AG04449 (cell line): ENCODE data around the gene CPB2.

ENCODE experiments used
- CTCF ChIA-PET: fragments of 350-600 bp; formaldehyde crosslinking; extraction: SDS; loops from one replicate; lab custom pipeline; 2021; ENCODE audit warnings: antibody characterized with exemption; lab: Yijun Ruan, JAX
- POLR2A ChIA-PET: fragments of 400-600, 350-600 bp; formaldehyde crosslinking; extraction: SDS; loops from one replicate; lab custom pipeline; 2020; ENCODE audit warnings: antibody characterized with exemption, inconsistent platforms; lab: Yijun Ruan, JAX
- DNase-seq: peaks from one replicate; pipeline ENCODE4 v3.0.0-alpha.2; 2010; ENCODE audit warnings: low read depth, low spot score
- H3K4me3 ChIP-seq: 2 replicates; pipeline ENCODE4 v1.5.1; 2011; ENCODE audit warnings: low read depth, mild to moderate bottlenecking, control low read depth, low read length
- TF ChIP-seq, protein P1 (sequence below): IDR thresholded peaks from one replicate; pipeline ENCODE4 v1.5.1; 2011; ENCODE audit warnings: mild to moderate bottlenecking, moderate library complexity, low read length, control low read depth, inconsistent platforms; ENCODE audit not compliant: insufficient read depth; ENCODE audit errors: missing control alignments

The CPB2 gene

DNA sequence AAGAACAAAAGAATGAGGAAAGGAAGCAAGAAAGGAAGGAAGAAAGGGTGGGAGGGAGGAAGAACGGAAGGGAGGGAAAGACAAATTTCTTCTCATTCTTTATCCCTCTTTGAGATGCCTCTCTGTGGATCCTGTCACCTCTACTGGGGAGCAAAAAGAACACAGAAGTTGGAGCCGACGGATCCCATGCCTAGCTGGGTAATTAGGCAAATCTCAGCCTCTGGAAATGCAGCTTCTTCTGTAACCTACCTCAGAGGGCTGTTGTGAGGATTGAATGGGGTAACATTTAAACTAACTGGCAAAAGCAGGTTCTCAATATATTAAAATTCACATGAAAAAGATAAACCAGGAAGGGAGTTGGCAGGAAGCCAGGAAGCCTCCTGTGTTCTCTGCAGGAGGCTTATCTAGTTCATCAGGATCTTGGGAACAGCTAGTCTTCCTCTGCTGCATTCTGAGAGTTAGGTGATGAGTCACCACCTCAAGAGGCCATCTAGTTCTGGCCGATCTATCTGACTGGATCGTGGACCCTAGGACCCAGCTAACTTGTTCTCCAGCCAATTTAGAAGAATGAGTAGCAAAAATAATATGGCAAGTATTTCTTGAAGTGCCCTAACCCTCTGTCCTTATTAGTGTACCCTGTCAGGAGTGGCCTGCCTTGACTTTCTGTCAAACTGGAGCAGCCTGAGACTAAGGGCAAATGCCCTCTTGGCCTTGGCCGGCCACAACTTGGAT, 15.2 kb upstream of the CPB2 start:
- no peak overlapping the region for H3K4me3 ChIP-seq
- ChIA-PET POLR2A (no interaction called here), CTCF (interaction anchor here (2.0 kb wide), 1 partner anchor 40 kb away, joined by 5 read pairs; no protein-coding TSS in a partner anchor)
- DNase-seq, result peak; percentile 12
- TF ChIP-seq, protein P1, sequence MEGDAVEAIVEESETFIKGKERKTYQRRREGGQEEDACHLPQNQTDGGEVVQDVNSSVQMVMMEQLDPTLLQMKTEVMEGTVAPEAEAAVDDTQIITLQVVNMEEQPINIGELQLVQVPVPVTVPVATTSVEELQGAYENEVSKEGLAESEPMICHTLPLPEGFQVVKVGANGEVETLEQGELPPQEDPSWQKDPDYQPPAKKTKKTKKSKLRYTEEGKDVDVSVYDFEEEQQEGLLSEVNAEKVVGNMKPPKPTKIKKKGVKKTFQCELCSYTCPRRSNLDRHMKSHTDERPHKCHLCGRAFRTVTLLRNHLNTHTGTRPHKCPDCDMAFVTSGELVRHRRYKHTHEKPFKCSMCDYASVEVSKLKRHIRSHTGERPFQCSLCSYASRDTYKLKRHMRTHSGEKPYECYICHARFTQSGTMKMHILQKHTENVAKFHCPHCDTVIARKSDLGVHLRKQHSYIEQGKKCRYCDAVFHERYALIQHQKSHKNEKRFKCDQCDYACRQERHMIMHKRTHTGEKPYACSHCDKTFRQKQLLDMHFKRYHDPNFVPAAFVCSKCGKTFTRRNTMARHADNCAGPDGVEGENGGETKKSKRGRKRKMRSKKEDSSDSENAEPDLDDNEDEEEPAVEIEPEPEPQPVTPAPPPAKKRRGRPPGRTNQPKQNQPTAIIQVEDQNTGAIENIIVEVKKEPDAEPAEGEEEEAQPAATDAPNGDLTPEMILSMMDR, result no peak

DNA sequence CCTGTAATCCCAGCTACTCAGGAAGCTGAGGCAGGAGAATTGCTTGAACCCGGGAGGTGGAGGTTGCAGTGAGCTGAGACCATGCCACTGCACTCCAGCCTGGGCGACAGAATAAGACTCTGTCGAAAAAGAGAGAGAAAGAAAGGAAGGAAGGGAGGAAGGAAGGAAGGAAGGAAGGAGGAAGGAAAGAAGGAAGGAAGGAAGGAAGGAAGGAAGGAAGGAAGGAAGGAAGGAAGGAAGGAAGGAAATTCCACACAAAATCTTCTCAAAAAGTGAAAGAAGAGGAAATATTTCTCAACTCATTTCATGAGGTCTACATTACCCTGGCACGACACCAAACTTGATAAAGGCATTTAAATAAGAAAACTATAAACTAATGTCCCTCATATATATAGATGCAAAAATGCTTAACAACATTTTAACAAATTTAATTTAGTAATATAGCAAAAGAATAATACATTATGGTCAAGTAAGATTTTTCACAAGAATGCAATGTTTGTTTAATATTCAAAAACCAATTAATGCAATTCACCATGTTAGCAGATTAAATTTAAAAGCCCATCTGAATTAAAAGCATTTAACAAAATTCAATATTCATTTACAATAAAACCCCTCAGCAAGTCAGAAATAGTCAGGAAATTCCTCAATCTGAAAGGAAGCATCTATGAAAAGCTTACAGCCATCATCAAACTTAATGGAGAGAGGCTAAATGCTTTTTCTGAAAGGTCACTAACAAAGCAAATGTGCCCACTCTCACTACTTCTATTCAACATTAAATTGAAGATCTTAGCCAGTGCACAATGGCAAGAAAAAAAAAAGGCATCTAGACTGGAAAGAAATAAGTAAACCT, 12.0 kb upstream of the CPB2 start:
- ChIA-PET POLR2A (no interaction called here), CTCF (interaction anchor here (4.6 kb wide), 1 partner anchor 10 kb away, joined by 29 read pairs; no protein-coding TSS in a partner anchor)
- no peak for DNase-seq
- no peak overlapping the region for H3K4me3 ChIP-seq
- TF ChIP-seq, protein P1, result no peak

DNA sequence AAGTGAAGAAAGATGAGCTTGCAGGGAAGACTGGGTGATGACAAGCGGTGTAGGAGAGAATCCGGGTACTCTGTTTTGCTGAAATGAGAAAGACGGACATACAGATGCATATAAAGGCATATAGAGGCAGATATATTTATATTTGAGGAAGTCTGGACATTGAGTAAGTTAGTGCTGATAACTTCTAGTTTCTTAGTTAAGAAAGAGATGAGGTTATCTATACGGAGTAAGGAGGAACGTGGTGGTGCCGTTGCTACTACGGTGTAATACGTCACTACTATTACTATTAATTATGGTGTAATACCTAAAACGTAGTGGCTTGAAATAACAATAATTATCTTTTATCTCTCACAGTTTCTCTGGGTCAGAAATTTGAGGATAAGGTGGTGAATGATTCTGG, 9.8 kb upstream of the CPB2 start:
- H3K4me3 ChIP-seq, result no peak overlapping the region

DNA sequence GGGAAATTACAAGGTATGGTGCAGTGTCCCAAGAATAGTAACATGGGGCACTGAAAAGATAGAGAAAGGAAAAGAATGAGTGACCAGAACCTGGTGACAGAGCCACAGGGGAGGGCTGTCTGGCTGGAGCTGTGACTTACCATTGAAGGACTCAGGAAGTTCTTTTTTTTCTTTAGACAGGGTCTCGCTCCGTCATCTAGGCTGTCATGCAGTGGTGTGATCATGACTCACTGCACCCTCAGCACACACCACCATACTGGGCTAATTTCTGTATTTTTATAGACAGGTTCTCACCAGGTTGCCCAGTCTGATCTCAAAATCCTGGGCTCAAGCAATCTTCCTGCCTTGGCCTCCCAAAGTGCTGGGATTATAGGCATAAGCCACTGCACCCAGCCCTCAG, 8.8 kb upstream of the CPB2 start:
- TF ChIP-seq, protein P1, result no peak
- DNase-seq, result no peak
- POLR2A ChIA-PET, result no interaction called here
- no peak overlapping the region for H3K4me3 ChIP-seq
- CTCF ChIA-PET, result interaction anchor here (1.4 kb wide), 1 partner anchor 13 kb away, joined by 6 read pairs; no protein-coding TSS in a partner anchor

More for the DNA sequence above, 9.8 kb upstream of the CPB2 start:
- ChIA-PET POLR2A (no interaction called here), CTCF (interaction anchor here (1.4 to 4.6 kb wide), 2 partner anchors 12 to 13 kb away, joined by 6 to 29 read pairs; no protein-coding TSS in a partner anchor)
- no peak for DNase-seq
- TF ChIP-seq, protein P1, result no peak

DNA sequence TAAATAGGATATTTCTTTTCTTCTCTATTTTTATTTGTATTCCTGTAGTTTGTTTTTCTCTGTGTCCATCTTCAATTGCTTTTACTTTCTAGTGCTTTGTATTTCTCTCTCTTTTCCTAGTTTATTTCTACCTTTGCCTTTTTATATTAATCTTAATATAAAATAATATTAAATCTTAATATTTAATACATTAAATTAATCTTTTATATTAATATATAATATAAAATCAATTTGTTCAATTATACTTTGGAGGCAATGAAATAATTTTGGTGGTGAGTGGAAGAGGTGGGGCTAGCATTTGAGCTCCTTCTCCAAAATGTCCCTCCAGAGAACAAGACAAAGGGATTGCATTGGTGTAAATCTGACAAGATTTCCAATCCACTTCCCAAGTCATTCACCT, 6.3 kb upstream of the CPB2 start:
- TF ChIP-seq, protein P1, result no peak
- no peak overlapping the region for H3K4me3 ChIP-seq
- DNase-seq, result no peak
- ChIA-PET CTCF (interaction anchor here (2.2 kb wide), 1 partner anchor 15 kb away, joined by 8 read pairs; no protein-coding TSS in a partner anchor), POLR2A (no interaction called here)

DNA sequence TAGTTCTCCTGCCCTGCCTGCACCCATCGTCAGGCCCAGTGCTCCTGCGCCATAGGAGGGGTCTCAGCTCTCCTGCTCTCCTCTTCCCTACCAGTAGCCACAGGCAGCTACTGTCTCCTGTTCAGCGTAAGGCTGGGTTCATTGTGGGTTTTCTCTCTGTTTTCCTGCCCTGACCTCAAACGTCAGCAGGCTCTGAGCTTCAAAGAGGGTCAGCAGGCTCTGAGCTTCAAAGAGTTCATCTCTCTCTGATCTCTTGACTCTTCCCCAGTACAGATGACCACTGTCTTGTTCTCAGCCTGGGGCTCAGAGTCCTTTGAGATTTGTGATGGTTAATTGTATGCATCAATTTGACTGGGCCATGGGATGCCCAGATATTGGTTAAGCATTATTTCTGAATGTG, 4.6 kb upstream of the CPB2 start:
- ChIA-PET CTCF (no interaction called here), POLR2A (no interaction called here)
- H3K4me3 ChIP-seq, result no peak overlapping the region
- TF ChIP-seq, protein P1, result no peak
- no peak for DNase-seq
